GM10266 (cell line): ENCODE measurements around the gene ZNF784.

Experiments
- DNase-seq: peaks from one replicate; pipeline ENCODE4 v3.0.0; 2012; ENCODE audit errors: extremely low spot score
- CTCF ChIP-seq: IDR thresholded peaks from 2 replicates; pipeline ENCODE4 v1.5.1; 2012; ENCODE audit warnings: mild to moderate bottlenecking, low read depth; ENCODE audit not compliant: control insufficient read depth, insufficient read depth; ENCODE audit errors: missing control alignments

The ZNF784 gene

GRCh38 chr19:55606817-55607216 is 17.5 kb downstream of the ZNF784 start:
- TF ChIP-seq CTCF: no peak
- DNase-seq: no peak

GRCh38 chr19:55606471-55606787 is 17.9 kb downstream of the ZNF784 start:
- TF ChIP-seq CTCF: no peak
- no peak for DNase-seq

GRCh38 chr19:55605637-55606470 is 18.5 kb downstream of the ZNF784 start, which contains the start of gene ZNF865:
TSS of gene ZNF865 (plus strand) at chr19:55605647. CDS start at chr19:55613619, 7,972 bp downstream.
- DNase-seq: peak; percentile 86
- peak; percentile 90 for TF ChIP-seq CTCF

GRCh38 chr19:55605207-55605636 is 19.1 kb downstream of the ZNF784 start:
- no peak for TF ChIP-seq CTCF
- peak; percentile 98 for DNase-seq

- no peak for DNase-seq
These were observed 20.6 kb downstream of the ZNF784 start for GRCh38 chr19:55603581-55604292.

GRCh38 chr19:55603115-55603514 is 21.3 kb downstream of the ZNF784 start:
- DNase-seq: no peak
- TF ChIP-seq CTCF: no peak

More at GRCh38 chr19:55603581-55604292, 20.6 kb downstream of the ZNF784 start:
- TF ChIP-seq CTCF: no peak
